HFFc6 (cell line): ENCODE measurements around the gene SLC9A5. TPM values are rescaled to one million over a fixed set of nuclear protein-coding genes. Genes with fewer than 3 reads are reported as not detected.

Experiments
- DNase-seq: peaks from one replicate; pipeline ENCODE4 v3.0.0-alpha.2; 2018
- H3K27ac Mint-ChIP-seq: 2 replicates; pipeline ENCODE4 v1.8.0; 2020; ENCODE audit warnings: mild to moderate bottlenecking, mixed read lengths
- H3K27me3 Mint-ChIP-seq: 2 replicates; pipeline ENCODE4 v1.8.0; 2021; ENCODE audit warnings: mild to moderate bottlenecking, moderate library complexity, mixed read lengths; ENCODE audit not compliant: insufficient read depth
- H3K36me3 Mint-ChIP-seq: 2 replicates; pipeline ENCODE4 v1.8.0; 2021; ENCODE audit warnings: low read depth, mixed read lengths
- H3K4me1 Mint-ChIP-seq: 2 replicates; pipeline ENCODE4 v1.8.0; 2020; ENCODE audit warnings: low read depth, mixed read lengths
- H3K4me3 Mint-ChIP-seq: 2 replicates; pipeline ENCODE4 v1.8.0; 2020; ENCODE audit warnings: mild to moderate bottlenecking, moderate library complexity, mixed read lengths
- H3K9me3 Mint-ChIP-seq: 2 replicates; pipeline ENCODE4 v1.8.0; 2020; ENCODE audit warnings: mild to moderate bottlenecking, mixed read lengths
- total RNA-seq, 6 experiments: library from RNA; stranded (reverse); fragmentation: NEBNext Ultra II Directional; extraction: Animal tissue kit (Norgen Biotek cat#: 25700); gene quantifications; 2 replicates in 1 of 6; 3 replicates in 5 of 6; pipeline ENCODE4 v1.2.3, GENCODE V29; 2021
- TF ChIP-seq, protein P1 (sequence below): fragments of 200-600 bp; sonication (generic); IDR thresholded peaks from 2 replicates; pipeline ENCODE4 v1.5.0; 2021; ENCODE audit warnings: antibody characterized with exemption, mild to moderate bottlenecking

The SLC9A5 gene
- total RNA-seq, 6 experiments from 2014 or later = 3.3 to 4.2 (median 3.7) TPM

DNA sequence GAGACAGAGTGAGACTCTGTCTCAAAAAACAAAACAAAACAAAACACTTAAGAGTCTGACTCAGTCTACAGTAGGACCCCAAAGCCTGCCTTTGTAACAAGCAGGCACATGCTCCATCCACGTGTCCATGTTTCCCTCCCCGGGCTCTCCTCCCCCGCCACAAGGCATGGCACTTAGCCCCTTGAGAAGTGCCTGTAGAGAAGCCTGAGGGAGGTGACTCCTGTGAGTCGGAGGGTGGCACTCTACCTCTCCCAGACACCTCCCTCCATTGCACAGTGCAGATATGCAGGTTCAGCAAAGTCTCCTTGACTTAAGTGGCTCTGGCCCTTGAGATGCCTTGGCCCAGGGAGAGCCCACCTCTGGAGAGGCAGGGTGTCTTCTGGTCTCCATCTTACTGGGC, 8.3 kb upstream of the SLC9A5 start:
- Mint-ChIP-seq H3K27ac (peak overlapping the region; percentile 99), H3K4me3 (peak overlapping the region; percentile 56), H3K27me3 (peaks cover 6% of the 10 kb centered on the region), H3K36me3 (peaks cover 27% of the 10 kb centered on the region), H3K9me3 (no peaks in the 10 kb centered on the region), H3K4me1 (peaks cover 56% of the 10 kb centered on the region)
- DNase-seq = peak; percentile 37
- TF ChIP-seq, protein P1, sequence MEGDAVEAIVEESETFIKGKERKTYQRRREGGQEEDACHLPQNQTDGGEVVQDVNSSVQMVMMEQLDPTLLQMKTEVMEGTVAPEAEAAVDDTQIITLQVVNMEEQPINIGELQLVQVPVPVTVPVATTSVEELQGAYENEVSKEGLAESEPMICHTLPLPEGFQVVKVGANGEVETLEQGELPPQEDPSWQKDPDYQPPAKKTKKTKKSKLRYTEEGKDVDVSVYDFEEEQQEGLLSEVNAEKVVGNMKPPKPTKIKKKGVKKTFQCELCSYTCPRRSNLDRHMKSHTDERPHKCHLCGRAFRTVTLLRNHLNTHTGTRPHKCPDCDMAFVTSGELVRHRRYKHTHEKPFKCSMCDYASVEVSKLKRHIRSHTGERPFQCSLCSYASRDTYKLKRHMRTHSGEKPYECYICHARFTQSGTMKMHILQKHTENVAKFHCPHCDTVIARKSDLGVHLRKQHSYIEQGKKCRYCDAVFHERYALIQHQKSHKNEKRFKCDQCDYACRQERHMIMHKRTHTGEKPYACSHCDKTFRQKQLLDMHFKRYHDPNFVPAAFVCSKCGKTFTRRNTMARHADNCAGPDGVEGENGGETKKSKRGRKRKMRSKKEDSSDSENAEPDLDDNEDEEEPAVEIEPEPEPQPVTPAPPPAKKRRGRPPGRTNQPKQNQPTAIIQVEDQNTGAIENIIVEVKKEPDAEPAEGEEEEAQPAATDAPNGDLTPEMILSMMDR = no peak

DNA sequence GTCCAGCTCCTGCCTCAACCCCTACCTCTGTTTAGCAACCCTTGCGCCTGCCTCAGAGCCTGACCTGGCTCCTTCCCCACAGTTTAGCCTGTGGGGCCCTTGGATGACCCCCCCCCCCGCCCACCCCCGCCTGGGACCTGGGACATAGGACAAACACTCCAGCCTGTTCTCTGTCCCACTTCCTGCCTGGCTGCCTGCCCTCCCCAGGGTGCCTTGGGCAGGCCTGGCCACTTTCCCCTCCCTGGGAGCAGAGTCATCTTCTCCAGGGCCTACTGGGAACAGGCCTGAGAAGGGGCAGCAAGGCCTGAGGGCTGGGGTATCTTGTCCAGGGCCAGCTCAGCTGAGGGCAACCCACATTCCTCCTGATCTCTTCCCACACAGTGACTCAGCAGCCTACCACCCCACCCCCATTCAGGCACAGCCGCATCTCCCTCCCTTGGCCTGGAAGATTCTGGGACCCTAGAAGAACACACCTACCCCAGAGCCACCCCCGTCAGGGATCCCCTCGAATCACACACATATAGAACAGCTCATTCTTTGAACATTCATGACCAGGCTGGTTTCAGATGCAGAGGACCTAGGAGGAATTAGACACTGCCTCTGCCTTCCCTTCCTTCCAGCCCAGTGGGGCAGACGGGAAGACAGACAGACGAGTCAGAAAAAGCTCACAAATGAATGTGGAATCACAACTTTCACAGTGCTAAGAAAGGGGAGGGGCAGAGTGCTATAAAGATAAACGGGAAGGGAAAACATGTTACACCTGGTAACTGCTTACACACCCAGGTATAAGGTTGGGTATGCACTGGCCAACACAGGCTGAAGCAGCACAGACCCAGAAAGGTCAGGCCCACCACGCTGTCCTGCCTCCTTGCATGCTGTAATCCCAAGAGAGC, 7.5 kb upstream of the SLC9A5 start:
- H3K27me3 Mint-ChIP-seq = peaks cover 6% of the 10 kb centered on the region
- peak overlapping the region; percentile 58 for H3K4me3 Mint-ChIP-seq
- DNase-seq = peak; percentile 93
- H3K4me1 Mint-ChIP-seq = peaks cover 56% of the 10 kb centered on the region
- peaks cover 23% of the 10 kb centered on the region for H3K36me3 Mint-ChIP-seq
- peak overlapping the region; percentile 99 for H3K27ac Mint-ChIP-seq
- no peaks in the 10 kb centered on the region for H3K9me3 Mint-ChIP-seq
- TF ChIP-seq, protein P1 = no peak

DNA sequence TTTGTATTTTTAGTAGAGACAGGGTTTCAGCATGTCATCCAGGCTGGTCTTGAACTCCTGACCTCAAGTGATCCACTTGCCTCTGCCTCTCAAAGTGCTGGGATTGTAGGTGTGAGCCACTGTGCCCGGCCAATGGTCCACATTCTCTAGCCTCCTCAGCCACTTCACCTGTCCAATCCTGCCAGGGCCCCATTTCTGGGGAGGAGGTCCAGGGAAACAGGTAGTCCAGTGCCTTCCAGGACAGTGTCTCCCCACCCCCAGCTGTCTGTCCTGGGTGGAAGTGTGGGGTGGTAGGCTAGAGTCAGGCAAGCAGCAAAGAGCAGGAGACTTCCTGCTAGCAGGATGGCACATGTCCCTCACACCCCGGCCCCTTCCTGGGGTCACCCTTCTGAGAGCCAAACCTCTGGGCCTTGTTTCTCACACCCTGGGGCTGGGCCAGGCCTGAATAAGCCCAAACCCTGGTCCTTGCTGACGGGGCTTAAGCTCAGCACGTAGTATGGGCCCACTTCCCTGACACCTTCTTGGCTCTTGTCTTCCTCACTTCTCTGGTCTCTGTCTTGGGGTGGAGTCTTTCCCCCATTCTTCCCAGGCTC, 6.5 kb upstream of the SLC9A5 start:
- Mint-ChIP-seq H3K9me3 (no peaks in the 10 kb centered on the region), H3K27ac (peak overlapping the region; percentile 99), H3K4me3 (peak overlapping the region; percentile 36), H3K36me3 (peaks cover 15% of the 10 kb centered on the region), H3K4me1 (peaks cover 56% of the 10 kb centered on the region), H3K27me3 (peaks cover 6% of the 10 kb centered on the region)
- DNase-seq = no peak
- TF ChIP-seq, protein P1 = no peak

DNA sequence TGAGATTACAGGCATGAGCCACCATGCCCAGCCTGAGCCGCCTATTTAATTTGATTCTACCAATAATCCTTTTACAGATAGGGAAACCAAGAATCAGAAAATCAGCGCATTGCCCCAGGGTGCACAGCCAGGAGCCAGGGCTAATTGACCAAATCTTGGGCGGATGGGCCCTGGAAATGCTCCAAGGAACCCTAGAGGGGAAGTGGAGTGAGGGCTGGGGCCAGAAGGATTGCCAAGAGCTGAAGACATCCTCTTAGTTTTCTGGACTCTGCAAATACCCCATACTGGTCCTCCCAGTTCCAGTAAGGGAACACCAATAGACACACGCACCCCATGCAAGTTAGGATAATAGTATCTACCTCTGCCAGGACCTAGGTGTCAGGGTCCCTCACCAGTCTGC, 5.3 kb upstream of the SLC9A5 start:
- Mint-ChIP-seq H3K4me1 (peaks cover 67% of the 10 kb centered on the region), H3K36me3 (peaks cover 3% of the 10 kb centered on the region; the same call in 1 of the 2 replicates), H3K9me3 (no peaks in the 10 kb centered on the region), H3K4me3 (peak overlapping the region; percentile 20; the same call in 1 of the 2 replicates), H3K27ac (peak overlapping the region; percentile 97), H3K27me3 (peaks cover 3% of the 10 kb centered on the region)
- no peak for DNase-seq
- TF ChIP-seq, protein P1 = no peak

DNA sequence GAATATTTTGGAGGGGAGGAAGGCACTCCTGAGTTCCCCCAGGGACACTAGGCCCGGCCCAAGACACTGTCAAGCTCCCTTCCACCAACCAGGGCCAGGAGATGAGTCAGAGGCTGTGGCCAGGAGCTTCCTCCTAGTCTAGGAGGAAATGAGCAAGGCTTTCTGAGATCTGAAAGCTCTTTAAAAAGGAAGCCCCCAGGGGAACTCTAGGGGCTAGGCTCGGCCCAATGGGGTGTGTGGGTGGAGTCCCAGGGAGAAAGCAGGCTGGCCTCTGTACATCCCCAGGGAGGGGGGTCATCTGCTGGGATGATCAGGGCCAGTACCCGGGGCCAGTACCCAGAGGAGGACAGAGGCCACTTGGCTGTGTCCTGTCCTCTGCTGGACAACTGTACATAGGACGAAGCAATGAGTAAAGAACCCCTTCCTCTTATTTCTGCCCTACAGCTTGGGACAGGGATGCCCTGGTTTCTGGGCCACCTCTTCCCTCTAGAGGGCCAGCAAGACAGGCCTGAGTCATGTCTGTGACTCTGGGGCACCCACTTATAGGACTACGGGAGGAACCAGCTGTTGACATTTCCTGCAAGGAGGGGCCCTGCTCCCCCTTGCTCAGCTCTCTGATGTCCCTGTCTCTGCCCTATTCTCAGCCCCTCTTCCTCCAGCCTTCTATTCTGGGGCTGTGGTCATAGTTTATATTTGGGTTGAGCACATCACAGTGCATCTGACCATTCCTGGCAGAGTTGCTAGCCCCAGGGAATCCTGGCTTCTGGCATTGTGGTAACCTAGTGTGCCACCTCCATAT, 4.2 kb upstream of the SLC9A5 start:
- Mint-ChIP-seq H3K4me3 (peak overlapping the region; percentile 89), H3K27ac (peak overlapping the region; percentile 97), H3K36me3 (no peaks in the 10 kb centered on the region; the same call in 1 of the 2 replicates), H3K27me3 (peaks cover 2% of the 10 kb centered on the region), H3K4me1 (peaks cover 70% of the 10 kb centered on the region), H3K9me3 (no peaks in the 10 kb centered on the region)
- DNase-seq = peak; percentile 94
- TF ChIP-seq, protein P1 = 0 out of 2 replicates have a peak, but pooled peaks have one; percentile 32
